ENCODE measurements around the gene SH3GL3. TPM values are rescaled to one million over a fixed set of nuclear protein-coding genes. Genes with fewer than 3 reads are reported as not detected.

SH3GL3 gene
- total and polyA plus RNA-seq, 2 of the 8 experiments (the other 6 are each of a cell fraction or from before 2014, with no cell fraction given): 14.1 to 19.1 TPM

DNA sequence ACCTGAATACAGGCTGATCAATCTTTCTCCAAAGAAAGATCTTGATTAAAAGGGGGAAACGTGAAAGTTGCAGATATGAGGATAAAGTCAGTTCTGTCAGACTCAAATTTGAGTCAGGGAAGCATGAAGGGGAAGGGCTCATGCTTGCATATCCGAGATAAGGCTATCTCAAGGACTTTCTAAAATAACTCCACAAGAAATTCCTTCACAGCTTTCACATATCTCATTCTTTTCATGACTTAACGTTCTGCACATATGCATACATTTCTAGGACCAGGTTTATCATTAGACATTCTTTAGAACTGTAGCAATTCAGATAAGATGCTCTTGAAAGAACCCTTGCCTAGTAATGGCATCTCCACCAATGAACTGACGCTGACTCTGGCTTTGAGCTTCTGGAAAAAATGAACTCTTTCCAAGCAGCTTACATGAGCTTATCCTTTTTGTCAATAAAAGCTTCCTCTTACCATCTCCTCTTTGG, 15.9 kb downstream of the SH3GL3 start:
- ChIA-PET POLR2A (ENCODE audit: partially characterized antibody) (no interaction called here), CTCF (ENCODE audit: partially characterized antibody) (interaction anchor here (0.9 to 1.4 kb wide), 2 partner anchors 17 to 102 kb away, joined by 3 to 4 read pairs; partner anchors contain the start of gene SH3GL3)
- no peak overlapping the region for H3K4me2 ChIP-seq (ENCODE audit: insufficient read depth in 1 of 2, low read depth in 2 of 2, low read length in 2 of 2)
- no peak overlapping the region for H4K8ac ChIP-seq (ENCODE audit: extremely low read depth, insufficient read depth, low read length)
- H3K79me2 ChIP-seq (ENCODE audit: control insufficient read depth in 1 of 2, insufficient read depth in 2 of 2, low read length in 2 of 2): peaks cover 0 to 5% of the 10 kb centered on the region in 2 experiments; a peak in 1 of 4 replicates
- DNase-seq (ENCODE audit: low read depth in 1 of 2, low spot score in 2 of 2) (no peak), FAIRE-seq (no peak)
- no peaks in the 10 kb centered on the region for H3K36me3 ChIP-seq (ENCODE audit: control insufficient read depth in 2 of 4, insufficient read depth in 4 of 4, low read length in 3 of 4)
- H2BK15ac ChIP-seq (ENCODE audit: low read length): no peak overlapping the region
- H3K23ac ChIP-seq (ENCODE audit: insufficient read length): no peak overlapping the region
- H3K56ac ChIP-seq (replicated peaks; ENCODE audit: insufficient read length, low read depth, low read length): no peak overlapping the region
- H2BK20ac ChIP-seq (ENCODE audit: low read length): no peak overlapping the region
- no peaks in the 10 kb centered on the region for H3K4me1 ChIP-seq (replicated peaks in 1 of 4; ENCODE audit: control insufficient read depth in 3 of 4, insufficient read depth in 4 of 4, low read length in 3 of 4)
- H3K79me1 ChIP-seq (ENCODE audit: low read depth, low read length): no peaks in the 10 kb centered on the region
- no peak overlapping the region for H3K18ac ChIP-seq (ENCODE audit: extremely low read depth, low read length)
- no peak overlapping the region for H4K91ac ChIP-seq (replicated peaks; ENCODE audit: insufficient read length, low read length)
- H2BK120ac ChIP-seq (replicated peaks; ENCODE audit: low read depth, low read length): no peak overlapping the region
- H3K9me3 ChIP-seq (ENCODE audit: insufficient read depth in 2 of 2, low read depth in 1 of 2, low read length in 1 of 2): no peaks in the 10 kb centered on the region
- H3K27ac ChIP-seq (ENCODE audit: low read depth, low read length): no peak overlapping the region
- H4K20me1 ChIP-seq (replicated peaks in 1 of 2; ENCODE audit: control insufficient read depth in 1 of 2, insufficient read depth in 2 of 2, low read length in 2 of 2): no peaks in the 10 kb centered on the region
- no peak overlapping the region for H3K4me3 ChIP-seq (ENCODE audit: extremely low read depth in 1 of 4, insufficient read depth in 2 of 4, low read depth in 3 of 4, low read length in 4 of 4)
- H3K9ac ChIP-seq (replicated peaks in 1 of 4; ENCODE audit: extremely low read depth in 1 of 4, low read depth in 3 of 4, low read length in 3 of 4): no peak overlapping the region
- WGBS, 2 experiments (ENCODE audit: extremely low coverage in 1 of 2, insufficient coverage in 1 of 2, insufficient read length in 1 of 2, insufficient replicate concordance in 2 of 2, low coverage in 1 of 2, low lambda C conversion rate in 2 of 2, missing lambda C conversion rate in 1 of 2): 94% methylated on average over 4 of the region's 4 CpGs; no CpG with 5 or more reads in 1 of the 2 experiments
- no peak overlapping the region for H2BK5ac ChIP-seq (ENCODE audit: low read depth, low read length)
- no peaks in the 10 kb centered on the region for H3K27me3 ChIP-seq (replicated peaks in 1 of 4; ENCODE audit: control insufficient read depth in 3 of 4, extremely low read depth in 1 of 4, insufficient read depth in 3 of 4, low read length in 3 of 4)
- H3K4ac ChIP-seq (replicated peaks; ENCODE audit: insufficient read length, low read depth, low read length): no peak overlapping the region
- H3K14ac ChIP-seq (ENCODE audit: insufficient read length): no peak overlapping the region
- H2BK12ac ChIP-seq (ENCODE audit: low read depth, low read length): no peak overlapping the region
- no peak overlapping the region for H4K5ac ChIP-seq (ENCODE audit: insufficient read length, low read depth, low read length)
- no peak overlapping the region for H2AK5ac ChIP-seq (ENCODE audit: low read depth, low read length)
- no peak overlapping the region for H2AFZ ChIP-seq (ENCODE audit: low read length)
- H3K23me2 ChIP-seq (ENCODE audit: low read depth, low read length): no peaks in the 10 kb centered on the region; the same call in 1 of the 2 replicates
- TF ChIP-seq CTBP2 (IDR thresholded peaks at IDR 0.05; ENCODE audit: borderline replicate concordance, insufficient read depth, insufficient read length, low read length) (no peak), TBP (IDR thresholded peaks at IDR 0.05; ENCODE audit: low read depth, low read length) (no peak), RXRA (IDR thresholded peaks at IDR 0.05; ENCODE audit: insufficient read depth, low read depth, low read length) (no peak)

All from H1 (cell line).